ENCODE data around the gene RNF152. TPM values are rescaled to one million over a fixed set of nuclear protein-coding genes. Genes with fewer than 3 reads are reported as not detected.

Gene RNF152
- total RNA-seq, 2 donors from 2014 or later = 90.8 to 119 TPM

- H3K36me3 Mint-ChIP-seq (ENCODE audit: low read depth) = no peaks in the 10 kb centered on the region
- WGBS, 2 experiments (ENCODE audit: insufficient coverage in 1 of 2, insufficient read length in 1 of 2) = 90 to 95% methylated on average over 2 to 4 of the region's 4 CpGs
Observed at GRCh38 chr18:61926532-61926931, 33.7 kb upstream of the RNF152 start.

GRCh38 chr18:61924550-61924949, 31.7 kb upstream of the RNF152 start:
- H3K4me3 ChIP-seq (ENCODE audit: low read length) = no peak overlapping the region
- Mint-ChIP-seq H3K4me1 (peaks cover 6% of the 10 kb centered on the region), H3K4me3 (no peak overlapping the region), H3K9me3 (peaks cover 17% of the 10 kb centered on the region), H3K36me3 (ENCODE audit: low read depth) (no peaks in the 10 kb centered on the region), H3K27me3 (ENCODE audit: insufficient read depth) (no peaks in the 10 kb centered on the region), H3K27ac (no peak overlapping the region)
- no peaks in the 10 kb centered on the region for H3K4me1 ChIP-seq (ENCODE audit: control insufficient read depth, insufficient read depth, low read length)
- no peak overlapping the region for H3K27ac ChIP-seq (ENCODE audit: low read depth, low read length)
- 93 to 95% methylated on average over 4 to 5 of the region's 5 CpGs for WGBS, 2 experiments (ENCODE audit: insufficient coverage in 1 of 2, insufficient read length in 1 of 2)
- no peak for DNase-seq
- H3K27me3 ChIP-seq (ENCODE audit: control insufficient read depth, insufficient read depth, low read length, poor library complexity, severe bottlenecking) = no peaks in the 10 kb centered on the region
- no peak overlapping the region for H3K9ac ChIP-seq (ENCODE audit: extremely low read depth, low read length, poor library complexity, severe bottlenecking)
- TF ChIP-seq CTCF (conservative IDR thresholded peaks at IDR 0.05) = no peak
- no peaks in the 10 kb centered on the region for H3K36me3 ChIP-seq (ENCODE audit: control insufficient read depth, insufficient read depth, low read length)
- peaks cover 20% of the 10 kb centered on the region for H3K9me3 ChIP-seq (ENCODE audit: control insufficient read depth, low read length)

More at GRCh38 chr18:61926532-61926931, 33.7 kb upstream of the RNF152 start:
- Mint-ChIP-seq H3K27me3 (ENCODE audit: insufficient read depth) (no peaks in the 10 kb centered on the region), H3K9me3 (peaks cover 17% of the 10 kb centered on the region), H3K27ac (no peak overlapping the region), H3K4me3 (no peak overlapping the region), H3K4me1 (peaks cover 15% of the 10 kb centered on the region)
- H3K4me1 ChIP-seq (ENCODE audit: control insufficient read depth, insufficient read depth, low read length) = peaks cover 2% of the 10 kb centered on the region
- H3K9me3 ChIP-seq (ENCODE audit: control insufficient read depth, low read length) = peaks cover 20% of the 10 kb centered on the region
- H3K9ac ChIP-seq (ENCODE audit: extremely low read depth, low read length, poor library complexity, severe bottlenecking) = no peak overlapping the region
- TF ChIP-seq CTCF (conservative IDR thresholded peaks at IDR 0.05) = no peak
- no peak overlapping the region for H3K27ac ChIP-seq (ENCODE audit: low read depth, low read length)
- no peak overlapping the region for H3K4me3 ChIP-seq (ENCODE audit: low read length)
- DNase-seq = no peak
- H3K36me3 ChIP-seq (ENCODE audit: control insufficient read depth, insufficient read depth, low read length) = no peaks in the 10 kb centered on the region
- no peaks in the 10 kb centered on the region for H3K27me3 ChIP-seq (ENCODE audit: control insufficient read depth, insufficient read depth, low read length, poor library complexity, severe bottlenecking)

GRCh38 chr18:61922435-61922834, 29.6 kb upstream of the RNF152 start:
- Mint-ChIP-seq H3K36me3 (ENCODE audit: low read depth) (no peaks in the 10 kb centered on the region), H3K27ac (no peak overlapping the region), H3K9me3 (peaks cover 6% of the 10 kb centered on the region), H3K4me3 (no peak overlapping the region), H3K4me1 (peaks cover 3% of the 10 kb centered on the region), H3K27me3 (ENCODE audit: insufficient read depth) (no peaks in the 10 kb centered on the region)
- TF ChIP-seq CTCF (conservative IDR thresholded peaks at IDR 0.05) = no peak
- 88 to 94% methylated on average over 2 to 3 of the region's 3 CpGs for WGBS, 2 experiments (ENCODE audit: insufficient coverage in 1 of 2, insufficient read length in 1 of 2)
- Histone ChIP-seq H3K9me3 (ENCODE audit: control insufficient read depth, low read length) (peaks cover 11% of the 10 kb centered on the region), H3K36me3 (ENCODE audit: control insufficient read depth, insufficient read depth, low read length) (no peaks in the 10 kb centered on the region), H3K4me3 (ENCODE audit: low read length) (no peak overlapping the region), H3K9ac (ENCODE audit: extremely low read depth, low read length, poor library complexity, severe bottlenecking) (no peak overlapping the region), H3K4me1 (ENCODE audit: control insufficient read depth, insufficient read depth, low read length) (no peaks in the 10 kb centered on the region), H3K27me3 (ENCODE audit: control insufficient read depth, insufficient read depth, low read length, poor library complexity, severe bottlenecking) (no peaks in the 10 kb centered on the region), H3K27ac (ENCODE audit: low read depth, low read length) (no peak overlapping the region)
- no peak for DNase-seq
